Testis (tissue), 2 donors: Measurements from ENCODE around the gene SLC7A6OS.

Source experiments
- CTCF ChIP-seq, 3 experiments: fragments of 450-650 bp in 2 of 3; fragments of 200-600 bp in 1 of 3; sonication (generic) in 1 of 3; IDR thresholded peaks; one replicate each; pipeline ENCODE4 v1.5.1; 2016 to 2019; ENCODE audit warnings: antibody characterized with exemption in 3 of 3, mild to moderate bottlenecking in 2 of 3, moderate library complexity in 1 of 3
- POLR2A ChIP-seq: fragments of 450-650 bp; IDR thresholded peaks from one replicate; pipeline ENCODE4 v1.6.1; 2017; ENCODE audit warnings: antibody characterized with exemption, mild to moderate bottlenecking, moderate library complexity

GRCh38 chr16:68338326-68339119, 27.8 kb upstream of the SLC7A6OS start:
- no peak for TF ChIP-seq POLR2A
- no peak for TF ChIP-seq CTCF (IDR thresholded peaks at IDR 0.05)
